ENCODE data around the gene MGAT4A. TPM values are rescaled to one million over a fixed set of nuclear protein-coding genes. Genes with fewer than 3 reads are reported as not detected.

The MGAT4A gene
- total RNA-seq, 1 donor from 2014 or later = 20.6 TPM

DNA sequence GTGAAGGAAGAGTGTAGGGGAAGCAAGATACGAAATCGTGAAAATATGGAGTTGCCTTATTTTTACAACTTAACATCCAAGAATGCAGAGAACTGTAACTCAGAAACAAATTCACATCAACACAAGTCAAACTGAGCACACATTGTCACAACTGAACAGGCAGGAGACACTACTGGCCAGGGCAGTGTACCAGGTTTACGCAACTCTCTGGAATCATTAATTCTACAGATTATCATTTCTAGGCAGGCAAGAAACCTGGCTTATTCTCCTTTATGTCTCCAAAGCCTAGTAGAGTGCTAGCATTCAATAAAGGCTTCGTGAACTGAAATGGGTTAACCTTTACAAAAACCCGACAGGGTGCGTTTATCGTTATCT is 123.2 kb downstream of the MGAT4A start:
- Histone ChIP-seq H3K27me3 (no peaks in the 10 kb centered on the region), H3K4me1 (peaks cover 67% of the 10 kb centered on the region), H3K4me3 (peak overlapping the region; percentile 64 to 78), H3K36me3 (peaks cover 0 to 26% of the 10 kb centered on the region in 2 donors), H3K27ac (peak overlapping the region; percentile 89), H3K9me3 (no peaks in the 10 kb centered on the region)
- no peak for DNase-seq (ENCODE audit: extremely low spot score in 2 of 2)
- intact Hi-C loops (cut with DNase I) = loop anchor here (10.0 kb wide), 1 partner anchor 193 kb away; no protein-coding TSS in a partner anchor
- no peak for TF ChIP-seq POLR2AphosphoS5 (IDR thresholded peaks at IDR 0.05; ENCODE audit: insufficient read depth in 1 of 2, low read depth in 1 of 2)
- TF ChIP-seq POLR2A (IDR thresholded peaks at IDR 0.05) = no peak
- TF ChIP-seq, protein P1, sequence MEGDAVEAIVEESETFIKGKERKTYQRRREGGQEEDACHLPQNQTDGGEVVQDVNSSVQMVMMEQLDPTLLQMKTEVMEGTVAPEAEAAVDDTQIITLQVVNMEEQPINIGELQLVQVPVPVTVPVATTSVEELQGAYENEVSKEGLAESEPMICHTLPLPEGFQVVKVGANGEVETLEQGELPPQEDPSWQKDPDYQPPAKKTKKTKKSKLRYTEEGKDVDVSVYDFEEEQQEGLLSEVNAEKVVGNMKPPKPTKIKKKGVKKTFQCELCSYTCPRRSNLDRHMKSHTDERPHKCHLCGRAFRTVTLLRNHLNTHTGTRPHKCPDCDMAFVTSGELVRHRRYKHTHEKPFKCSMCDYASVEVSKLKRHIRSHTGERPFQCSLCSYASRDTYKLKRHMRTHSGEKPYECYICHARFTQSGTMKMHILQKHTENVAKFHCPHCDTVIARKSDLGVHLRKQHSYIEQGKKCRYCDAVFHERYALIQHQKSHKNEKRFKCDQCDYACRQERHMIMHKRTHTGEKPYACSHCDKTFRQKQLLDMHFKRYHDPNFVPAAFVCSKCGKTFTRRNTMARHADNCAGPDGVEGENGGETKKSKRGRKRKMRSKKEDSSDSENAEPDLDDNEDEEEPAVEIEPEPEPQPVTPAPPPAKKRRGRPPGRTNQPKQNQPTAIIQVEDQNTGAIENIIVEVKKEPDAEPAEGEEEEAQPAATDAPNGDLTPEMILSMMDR (IDR thresholded peaks at IDR 0.05) = no peak

- Histone ChIP-seq H3K9me3 (no peaks in the 10 kb centered on the region), H3K4me1 (peaks cover 67% of the 10 kb centered on the region), H3K4me3 (peak overlapping the region; percentile 64 to 78), H3K27me3 (no peaks in the 10 kb centered on the region), H3K27ac (peak overlapping the region; percentile 89), H3K36me3 (peaks cover 0 to 27% of the 10 kb centered on the region in 2 donors)
- no peak for DNase-seq (ENCODE audit: extremely low spot score in 2 of 2)
- intact Hi-C loops (cut with DNase I) = loop anchor here (10.0 kb wide), 1 partner anchor 192 kb away; no protein-coding TSS in a partner anchor
- no peak for TF ChIP-seq POLR2AphosphoS5 (IDR thresholded peaks at IDR 0.05; ENCODE audit: insufficient read depth in 1 of 2, low read depth in 1 of 2)
- TF ChIP-seq, protein P1 (IDR thresholded peaks at IDR 0.05) = no peak
- TF ChIP-seq POLR2A (IDR thresholded peaks at IDR 0.05) = no peak
These were observed 123.8 kb downstream of the MGAT4A start for GRCh38 chr2:98607104-98607503.

GRCh38 chr2:98606431-98606830 is 124.5 kb downstream of the MGAT4A start:
- intact Hi-C loops (cut with DNase I) = loop anchor here (10.0 kb wide), 1 partner anchor 192 kb away; no protein-coding TSS in a partner anchor
- Histone ChIP-seq H3K4me3 (no peak overlapping the region), H3K36me3 (peaks cover 0 to 25% of the 10 kb centered on the region in 2 donors), H3K4me1 (peaks cover 61% of the 10 kb centered on the region), H3K27me3 (no peaks in the 10 kb centered on the region), H3K9me3 (no peaks in the 10 kb centered on the region), H3K27ac (no peak overlapping the region)
- no peak for DNase-seq (ENCODE audit: extremely low spot score in 2 of 2)
- TF ChIP-seq POLR2AphosphoS5 (IDR thresholded peaks at IDR 0.05; ENCODE audit: insufficient read depth in 1 of 2, low read depth in 1 of 2) (no peak), POLR2A (IDR thresholded peaks at IDR 0.05) (no peak)
- TF ChIP-seq, protein P1 (IDR thresholded peaks at IDR 0.05) = no peak

DNA sequence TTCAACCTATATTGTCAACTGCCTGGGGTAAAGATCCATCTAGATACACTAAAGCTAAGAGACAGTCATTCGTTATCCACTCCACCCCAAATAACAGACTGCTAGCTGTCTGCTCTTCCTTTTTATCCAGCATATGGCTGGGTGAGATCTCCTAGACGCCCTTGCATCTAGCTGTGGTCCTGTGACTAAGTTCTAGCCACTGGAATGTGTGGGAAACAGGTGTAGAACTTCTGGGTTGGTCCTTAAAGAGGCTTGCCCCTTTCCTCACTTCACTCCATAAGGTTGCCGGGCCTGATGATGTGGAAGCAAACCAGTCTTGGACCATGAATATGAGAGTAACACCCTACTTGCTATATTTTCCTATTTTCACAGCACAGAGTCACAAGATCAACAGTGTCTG is 125.9 kb downstream of the MGAT4A start:
- intact Hi-C loops (cut with DNase I) = loop anchor here (10.0 kb wide), 1 partner anchor 190 kb away; no protein-coding TSS in a partner anchor
- Histone ChIP-seq H3K4me1 (peaks cover 48% of the 10 kb centered on the region), H3K36me3 (peaks cover 0 to 30% of the 10 kb centered on the region in 2 donors), H3K4me3 (no peak overlapping the region), H3K27ac (no peak overlapping the region), H3K9me3 (no peaks in the 10 kb centered on the region), H3K27me3 (no peaks in the 10 kb centered on the region)
- DNase-seq (ENCODE audit: extremely low spot score in 2 of 2) = no peak
- TF ChIP-seq POLR2A (IDR thresholded peaks at IDR 0.05) (no peak), POLR2AphosphoS5 (IDR thresholded peaks at IDR 0.05; ENCODE audit: insufficient read depth in 1 of 2, low read depth in 1 of 2) (no peak)
- TF ChIP-seq, protein P1 (IDR thresholded peaks at IDR 0.05) = no peak

GRCh38 chr2:98604547-98604946 is 126.4 kb downstream of the MGAT4A start:
- Histone ChIP-seq H3K27ac (no peak overlapping the region), H3K9me3 (no peaks in the 10 kb centered on the region), H3K27me3 (no peaks in the 10 kb centered on the region), H3K4me1 (peaks cover 42% of the 10 kb centered on the region), H3K36me3 (peaks cover 0 to 35% of the 10 kb centered on the region in 2 donors), H3K4me3 (no peak overlapping the region)
- intact Hi-C loops (cut with DNase I) = loop anchor here (10.0 kb wide), 1 partner anchor 190 kb away; no protein-coding TSS in a partner anchor
- TF ChIP-seq POLR2AphosphoS5 (IDR thresholded peaks at IDR 0.05; ENCODE audit: insufficient read depth in 1 of 2, low read depth in 1 of 2) = no peak
- TF ChIP-seq POLR2A (IDR thresholded peaks at IDR 0.05) = no peak
- TF ChIP-seq, protein P1 (IDR thresholded peaks at IDR 0.05) = no peak
- DNase-seq (ENCODE audit: extremely low spot score in 2 of 2) = no peak

Measured in vagina (tissue), 2 donors.